Ishikawa (cell line): ENCODE results near the gene SORBS2.

Source experiments
- CEBPB ChIP-seq: IDR thresholded peaks from 2 replicates; pipeline ENCODE4 v1.6.1; 2012
- CREB1 ChIP-seq: IDR thresholded peaks from 2 replicates; pipeline ENCODE4 v1.6.1; 2012; ENCODE audit warnings: low read depth
- EGR1 ChIP-seq: IDR thresholded peaks from 2 replicates; pipeline ENCODE4 v1.6.1; 2012
- EP300 ChIP-seq: IDR thresholded peaks from 2 replicates; pipeline ENCODE4 v1.6.1; 2012; ENCODE audit warnings: borderline replicate concordance
- FOXM1 ChIP-seq: IDR thresholded peaks from 2 replicates; pipeline ENCODE4 v1.6.1; 2012; ENCODE audit warnings: low read depth, borderline replicate concordance
- NFIC ChIP-seq: IDR thresholded peaks from 2 replicates; pipeline ENCODE4 v1.6.1; 2012
- RAD21 ChIP-seq: IDR thresholded peaks from 2 replicates; pipeline ENCODE4 v1.6.1; 2012; ENCODE audit warnings: low read depth
- TAF1 ChIP-seq: IDR thresholded peaks from 2 replicates; pipeline ENCODE4 v1.6.1; 2012; ENCODE audit warnings: low read depth, mild to moderate bottlenecking
- TCF12 ChIP-seq: IDR thresholded peaks from 2 replicates; pipeline ENCODE4 v1.6.1; 2012; ENCODE audit warnings: low read depth
- TEAD4 ChIP-seq: IDR thresholded peaks from 2 replicates; pipeline ENCODE4 v1.6.1; 2012
- YY1 ChIP-seq: IDR thresholded peaks from 2 replicates; pipeline ENCODE4 v1.6.1; 2012; ENCODE audit warnings: low read depth
- ZBTB7A ChIP-seq: IDR thresholded peaks from 2 replicates; pipeline ENCODE4 v1.6.1; 2012; ENCODE audit warnings: low read depth
- TF ChIP-seq, protein P1 (sequence below): IDR thresholded peaks from 2 replicates; pipeline ENCODE4 v1.6.1; 2012; ENCODE audit warnings: low read depth, mild to moderate bottlenecking
- TF ChIP-seq, protein P2 (sequence below): IDR thresholded peaks from 2 replicates; pipeline ENCODE4 v1.6.1; 2012
- TF ChIP-seq, protein P3 (sequence below): IDR thresholded peaks from 2 replicates; pipeline ENCODE4 v1.6.1; 2012

Gene SORBS2

DNA sequence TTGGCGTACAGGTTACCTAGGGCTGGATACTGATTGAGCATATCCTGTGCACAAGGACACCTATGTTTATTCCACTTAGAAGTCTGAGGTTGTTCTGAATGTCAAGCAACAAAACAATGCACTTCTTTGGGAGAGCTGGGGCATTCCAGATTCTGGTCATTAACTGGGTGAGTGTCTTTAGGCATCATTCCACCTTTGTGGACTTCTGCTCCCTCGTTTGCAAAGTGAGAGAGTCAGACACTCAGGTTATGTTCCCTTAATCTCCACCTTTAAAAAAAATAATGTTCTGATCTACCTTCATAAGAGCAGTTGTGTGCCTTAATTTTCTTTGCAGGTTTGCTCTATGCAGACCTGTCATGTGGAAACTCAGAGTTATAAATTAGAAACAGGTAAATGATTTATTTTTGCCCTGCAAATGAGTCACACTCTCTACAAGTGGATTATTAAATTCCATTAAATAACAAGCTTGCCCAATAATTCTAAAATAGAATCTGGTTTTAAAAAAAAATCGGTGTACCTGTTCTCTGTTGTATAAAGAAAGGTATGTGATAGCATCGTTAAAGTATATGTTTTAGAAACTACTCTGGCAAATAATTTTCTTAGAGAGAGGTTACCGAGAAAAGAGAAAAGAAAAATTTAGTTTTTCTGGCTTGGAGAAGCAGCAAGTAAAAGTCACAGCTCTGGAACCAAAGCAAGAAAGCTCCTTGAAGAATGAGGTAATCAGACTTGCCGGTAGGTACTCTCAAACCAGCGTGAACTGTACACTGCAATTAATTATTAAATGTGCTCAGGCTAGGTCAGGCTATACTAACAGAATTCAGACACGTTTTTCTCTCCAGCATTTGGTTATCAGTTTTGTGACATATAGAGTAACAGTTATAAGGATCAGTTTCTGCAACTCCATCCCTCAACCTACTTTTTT is 93.2 kb downstream of the SORBS2 start:
- TF ChIP-seq, protein P1, sequence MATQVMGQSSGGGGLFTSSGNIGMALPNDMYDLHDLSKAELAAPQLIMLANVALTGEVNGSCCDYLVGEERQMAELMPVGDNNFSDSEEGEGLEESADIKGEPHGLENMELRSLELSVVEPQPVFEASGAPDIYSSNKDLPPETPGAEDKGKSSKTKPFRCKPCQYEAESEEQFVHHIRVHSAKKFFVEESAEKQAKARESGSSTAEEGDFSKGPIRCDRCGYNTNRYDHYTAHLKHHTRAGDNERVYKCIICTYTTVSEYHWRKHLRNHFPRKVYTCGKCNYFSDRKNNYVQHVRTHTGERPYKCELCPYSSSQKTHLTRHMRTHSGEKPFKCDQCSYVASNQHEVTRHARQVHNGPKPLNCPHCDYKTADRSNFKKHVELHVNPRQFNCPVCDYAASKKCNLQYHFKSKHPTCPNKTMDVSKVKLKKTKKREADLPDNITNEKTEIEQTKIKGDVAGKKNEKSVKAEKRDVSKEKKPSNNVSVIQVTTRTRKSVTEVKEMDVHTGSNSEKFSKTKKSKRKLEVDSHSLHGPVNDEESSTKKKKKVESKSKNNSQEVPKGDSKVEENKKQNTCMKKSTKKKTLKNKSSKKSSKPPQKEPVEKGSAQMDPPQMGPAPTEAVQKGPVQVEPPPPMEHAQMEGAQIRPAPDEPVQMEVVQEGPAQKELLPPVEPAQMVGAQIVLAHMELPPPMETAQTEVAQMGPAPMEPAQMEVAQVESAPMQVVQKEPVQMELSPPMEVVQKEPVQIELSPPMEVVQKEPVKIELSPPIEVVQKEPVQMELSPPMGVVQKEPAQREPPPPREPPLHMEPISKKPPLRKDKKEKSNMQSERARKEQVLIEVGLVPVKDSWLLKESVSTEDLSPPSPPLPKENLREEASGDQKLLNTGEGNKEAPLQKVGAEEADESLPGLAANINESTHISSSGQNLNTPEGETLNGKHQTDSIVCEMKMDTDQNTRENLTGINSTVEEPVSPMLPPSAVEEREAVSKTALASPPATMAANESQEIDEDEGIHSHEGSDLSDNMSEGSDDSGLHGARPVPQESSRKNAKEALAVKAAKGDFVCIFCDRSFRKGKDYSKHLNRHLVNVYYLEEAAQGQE = no peak
- TF ChIP-seq TAF1 = no peak
- 0 out of 2 replicates have a peak, but pooled peaks have one; percentile 11 for TF ChIP-seq NFIC

DNA sequence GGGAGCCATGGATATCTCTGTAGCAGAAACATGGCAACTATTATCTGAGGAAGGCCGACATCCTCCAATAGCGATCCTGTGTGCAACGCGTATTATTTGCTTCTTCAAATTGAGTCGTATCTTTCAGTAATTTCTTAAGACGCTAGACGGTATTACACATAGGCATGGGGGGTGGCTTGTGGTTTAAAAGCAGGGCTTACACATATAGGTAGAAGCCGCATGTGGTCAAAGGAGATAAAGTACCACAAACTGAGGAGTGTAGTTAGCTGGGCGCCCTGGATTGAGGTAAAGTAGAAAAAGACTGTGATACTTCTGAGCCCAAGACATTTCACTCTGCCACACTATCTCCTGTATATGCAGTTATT is 94.6 kb downstream of the SORBS2 start:
- TF ChIP-seq EP300 = no peak
- TF ChIP-seq, protein P2, sequence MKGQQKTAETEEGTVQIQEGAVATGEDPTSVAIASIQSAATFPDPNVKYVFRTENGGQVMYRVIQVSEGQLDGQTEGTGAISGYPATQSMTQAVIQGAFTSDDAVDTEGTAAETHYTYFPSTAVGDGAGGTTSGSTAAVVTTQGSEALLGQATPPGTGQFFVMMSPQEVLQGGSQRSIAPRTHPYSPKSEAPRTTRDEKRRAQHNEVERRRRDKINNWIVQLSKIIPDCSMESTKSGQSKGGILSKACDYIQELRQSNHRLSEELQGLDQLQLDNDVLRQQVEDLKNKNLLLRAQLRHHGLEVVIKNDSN = no peak

DNA sequence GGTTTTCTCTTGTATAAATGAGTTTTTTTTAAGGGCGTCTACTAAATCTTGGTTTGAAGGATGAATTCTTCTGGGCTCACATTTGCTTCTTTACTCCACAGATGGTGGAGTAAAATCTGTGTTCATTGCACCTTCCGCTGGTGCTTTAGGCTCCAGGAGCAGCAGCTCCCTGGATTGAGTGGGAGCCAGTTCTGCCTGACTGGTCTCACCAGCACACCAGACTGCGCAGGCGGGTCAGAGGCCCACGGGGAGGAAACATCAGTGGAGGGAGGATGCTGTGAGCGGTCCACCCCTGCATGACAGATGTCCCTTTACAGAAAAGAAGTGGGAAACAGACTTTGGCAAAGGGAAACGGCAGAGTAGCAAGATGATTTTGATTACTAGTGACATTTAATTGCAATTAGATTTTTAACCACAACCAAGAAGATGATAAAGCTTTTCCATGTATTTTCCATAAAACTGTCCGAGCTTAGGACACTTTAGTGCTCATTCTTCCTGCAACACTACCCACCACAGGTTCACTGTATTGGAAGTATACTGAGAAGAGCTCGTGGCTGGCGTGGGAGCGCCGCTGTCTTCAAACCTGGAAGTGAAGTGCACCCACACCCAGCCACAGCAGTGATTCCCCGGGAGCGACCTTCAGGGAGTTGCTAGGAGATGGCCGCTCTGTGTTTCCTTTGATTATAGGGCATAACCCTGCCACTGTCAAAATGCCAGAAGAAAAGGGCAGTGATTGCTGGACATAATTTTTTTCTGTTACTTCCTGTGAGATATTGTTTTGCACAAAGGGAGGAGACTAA is 95.2 kb downstream of the SORBS2 start:
- TF ChIP-seq FOXM1 = no peak
- no peak for TF ChIP-seq TEAD4
- TF ChIP-seq EP300 = no peak
- TF ChIP-seq RAD21 = no peak
- TF ChIP-seq EGR1 = no peak
- no peak for TF ChIP-seq CEBPB

DNA sequence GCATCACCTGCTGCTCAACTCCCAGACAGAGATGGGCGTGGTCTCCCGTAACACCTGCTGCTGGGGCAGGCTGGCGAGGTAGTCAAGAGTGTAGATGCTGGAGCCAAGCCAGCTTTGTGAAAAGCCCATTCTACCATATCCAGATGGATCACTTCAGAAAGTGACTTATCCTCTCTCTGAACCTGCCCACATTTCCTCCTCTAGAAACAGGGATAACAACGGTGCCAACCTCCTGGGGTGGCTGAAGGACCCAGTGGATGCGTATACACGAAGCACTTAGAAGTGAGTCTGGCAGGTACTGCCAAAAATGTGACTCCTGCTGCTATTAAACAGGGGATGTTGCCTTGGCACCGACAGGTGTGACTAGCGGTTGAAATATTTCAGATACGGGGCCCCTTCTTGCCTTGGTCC is 95.8 kb downstream of the SORBS2 start:
- TF ChIP-seq NFIC = peak; percentile 86
- TF ChIP-seq, protein P3, sequence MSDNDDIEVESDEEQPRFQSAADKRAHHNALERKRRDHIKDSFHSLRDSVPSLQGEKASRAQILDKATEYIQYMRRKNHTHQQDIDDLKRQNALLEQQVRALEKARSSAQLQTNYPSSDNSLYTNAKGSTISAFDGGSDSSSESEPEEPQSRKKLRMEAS = peak; percentile 35; the same call in 1 of the 2 replicates
- TF ChIP-seq TCF12 = 0 out of 2 replicates have a peak, but pooled peaks have one; percentile 33
- TF ChIP-seq EP300 = peak; percentile 44; the same call in 1 of the 2 replicates
- no peak for TF ChIP-seq ZBTB7A
- TF ChIP-seq TEAD4 = peak; percentile 46; the same call in 1 of the 2 replicates
- no peak for TF ChIP-seq TAF1

DNA sequence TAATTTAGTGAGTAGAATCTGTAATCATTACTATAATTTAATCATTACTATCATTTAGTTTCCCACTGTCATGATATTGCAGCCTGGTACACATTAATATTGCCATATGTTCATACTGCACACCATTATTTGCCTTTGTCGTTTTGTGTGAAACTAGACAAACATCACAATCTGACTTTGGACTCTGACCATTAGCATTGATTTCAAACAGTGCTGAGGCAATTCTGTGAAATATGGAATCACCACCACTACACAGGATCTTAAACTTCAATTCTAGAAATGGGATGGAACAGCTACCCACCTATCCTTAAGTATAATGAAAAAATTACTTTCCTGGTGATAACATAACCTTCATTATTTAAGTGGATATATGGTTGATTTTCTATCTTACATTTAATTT is 98.3 kb downstream of the SORBS2 start:
- no peak for TF ChIP-seq EP300
- TF ChIP-seq YY1 = no peak
- TF ChIP-seq FOXM1 = no peak
- no peak for TF ChIP-seq CREB1
- TF ChIP-seq CEBPB = no peak
- TF ChIP-seq TAF1 = no peak

DNA sequence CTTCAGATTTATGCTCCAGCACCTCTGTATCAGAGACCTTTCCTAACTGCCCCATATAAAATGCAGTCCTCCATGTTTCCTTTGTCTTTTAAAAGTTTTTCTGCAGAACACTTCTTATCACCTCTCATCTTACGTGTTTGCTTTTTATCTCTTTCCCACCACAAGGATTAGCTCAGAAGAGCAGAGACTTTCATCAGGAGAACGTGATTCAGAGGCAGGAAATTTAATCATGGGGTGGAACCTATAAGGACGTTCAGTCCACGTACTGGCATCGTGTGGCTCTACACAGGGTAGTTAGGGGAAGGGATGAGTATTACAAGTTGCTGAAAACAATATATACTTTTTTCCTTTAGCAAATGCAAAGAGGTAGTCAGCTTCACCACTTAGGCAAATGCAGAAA is 98.7 kb downstream of the SORBS2 start:
- TF ChIP-seq NFIC (no peak), EP300 (no peak), RAD21 (no peak), TCF12 (no peak), TAF1 (no peak), EGR1 (no peak), ZBTB7A (no peak)
- TF ChIP-seq, protein P2 = no peak
- TF ChIP-seq, protein P1 = no peak
